ENCODE measurements around the gene DKK3. TPM values are rescaled to one million over a fixed set of nuclear protein-coding genes. Genes with fewer than 3 reads are reported as not detected.

Gene DKK3
- total and polyA plus RNA-seq, 2 donors from 2014 or later: 49.6 to 59.5 TPM

DNA sequence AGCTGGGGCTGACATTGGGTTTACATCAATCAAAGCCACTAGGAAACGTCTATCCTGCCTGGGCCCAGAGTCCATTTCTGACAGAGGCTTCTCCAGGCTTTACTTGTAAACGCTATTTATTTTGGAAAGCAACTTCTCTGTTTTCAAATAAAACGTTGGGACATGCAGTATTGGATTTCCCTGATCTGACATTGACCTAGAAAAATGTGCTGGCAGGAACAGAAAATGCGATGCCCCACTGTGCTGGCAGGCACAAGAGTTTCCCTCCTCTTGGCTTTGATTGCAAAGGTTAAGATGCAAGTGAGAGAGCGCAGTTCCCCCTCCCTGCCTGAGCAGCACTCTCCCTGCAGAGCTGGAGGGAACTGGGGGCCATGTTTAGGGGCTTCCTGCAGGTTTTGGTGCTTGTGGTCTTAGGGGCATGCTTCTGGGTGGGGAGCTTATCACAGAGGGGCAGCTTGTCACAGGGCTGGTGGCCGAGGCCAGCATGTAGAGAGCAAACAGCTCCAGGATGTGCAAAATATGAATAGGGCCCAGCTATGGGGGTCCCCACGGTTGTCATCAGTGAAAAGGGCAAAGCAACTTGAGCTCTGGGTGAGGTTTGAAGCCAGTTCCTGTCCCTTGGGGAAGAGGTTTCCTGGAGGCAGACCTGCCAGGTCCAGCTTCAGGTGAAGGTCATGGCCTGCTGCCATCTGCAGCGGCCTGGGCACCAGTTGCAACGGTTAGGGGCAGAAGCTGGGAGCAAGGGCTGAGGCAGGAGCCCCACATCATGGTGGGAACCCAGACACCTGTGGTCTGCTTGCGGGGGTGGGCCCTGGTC, 42.3 kb upstream of the DKK3 start:
- Histone ChIP-seq H3K27ac (ENCODE audit: low read depth in 2 of 2, low read length in 2 of 2) (no peak overlapping the region), H3K4me3 (ENCODE audit: low read length in 3 of 3) (no peak overlapping the region), H3K4me1 (ENCODE audit: control insufficient read depth in 2 of 3, insufficient read depth in 2 of 3, low read depth in 1 of 3, low read length in 3 of 3) (no peaks in the 10 kb centered on the region), H3K9me3 (ENCODE audit: control insufficient read depth in 2 of 3, insufficient read depth in 1 of 3, low read length in 3 of 3) (no peaks in the 10 kb centered on the region), H3K27me3 (ENCODE audit: control insufficient read depth, insufficient read depth, low read length) (no peaks in the 10 kb centered on the region), H3K9ac (ENCODE audit: low read length in 3 of 3) (no peak overlapping the region), H3K36me3 (ENCODE audit: control insufficient read depth in 2 of 3, insufficient read depth in 3 of 3, low read length in 3 of 3) (no peaks in the 10 kb centered on the region)
- no peak for DNase-seq
- no peak for TF ChIP-seq CTCF (IDR thresholded peaks at IDR 0.05; ENCODE audit: borderline replicate concordance, extremely low read depth, insufficient read depth)
- intact Hi-C loops (cut with DNase I): no loop called here
- no peak for FAIRE-seq

DNA sequence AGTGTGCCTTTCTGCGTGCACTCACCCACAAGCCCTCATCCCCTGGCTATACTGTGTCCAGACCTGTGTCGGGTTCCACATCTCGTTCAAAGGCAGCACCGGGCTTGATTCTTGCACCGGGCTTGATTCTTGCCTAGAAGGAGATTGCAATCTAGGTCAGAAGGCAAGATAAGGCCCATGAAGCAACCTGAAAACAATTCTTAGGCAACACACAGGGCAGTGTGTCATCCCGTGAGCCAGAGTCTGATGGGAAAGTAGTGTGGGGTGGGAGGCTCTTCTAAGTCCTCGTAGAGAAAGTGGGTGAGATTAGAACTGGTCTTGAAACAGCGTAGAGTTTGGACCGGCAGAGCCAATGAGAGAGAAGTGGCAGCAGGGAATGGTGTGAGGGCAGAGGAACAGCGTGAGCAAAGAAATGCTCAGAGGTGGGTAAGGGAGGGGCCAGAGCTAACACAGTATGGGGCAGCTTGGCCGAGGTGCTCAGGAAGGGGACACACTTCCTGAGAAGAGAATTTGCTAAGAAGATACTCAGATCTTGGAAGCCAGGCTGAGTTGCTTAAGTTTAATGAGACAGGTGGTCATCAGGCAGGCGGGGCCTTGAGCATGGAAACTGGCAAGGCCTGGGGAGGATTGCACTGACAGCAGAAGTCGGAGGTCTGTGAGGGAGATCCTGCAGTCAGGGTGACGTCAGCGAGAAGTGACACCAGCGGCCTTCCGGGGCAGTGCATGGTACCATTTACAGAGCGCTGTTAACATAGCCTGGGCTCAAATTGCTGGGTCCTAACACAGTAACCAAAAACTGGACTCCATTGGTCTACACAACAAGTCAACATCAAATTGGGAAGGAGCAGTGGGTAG, 40.7 kb upstream of the DKK3 start:
- intact Hi-C loops (cut with DNase I): loop anchor here (5.0 to 10.0 kb wide), 3 partner anchors 114 to 254 kb away; no protein-coding TSS in a partner anchor
- no peak for TF ChIP-seq CTCF (IDR thresholded peaks at IDR 0.05; ENCODE audit: borderline replicate concordance, extremely low read depth, insufficient read depth)
- FAIRE-seq (no peak), DNase-seq (no peak)
- Histone ChIP-seq H3K9ac (ENCODE audit: low read length in 3 of 3) (no peak overlapping the region), H3K27me3 (ENCODE audit: control insufficient read depth, insufficient read depth, low read length) (no peaks in the 10 kb centered on the region), H3K27ac (ENCODE audit: low read depth in 2 of 2, low read length in 2 of 2) (no peak overlapping the region), H3K36me3 (ENCODE audit: control insufficient read depth in 2 of 3, insufficient read depth in 3 of 3, low read length in 3 of 3) (no peaks in the 10 kb centered on the region), H3K9me3 (ENCODE audit: control insufficient read depth in 2 of 3, insufficient read depth in 1 of 3, low read length in 3 of 3) (no peaks in the 10 kb centered on the region), H3K4me1 (ENCODE audit: control insufficient read depth in 2 of 3, insufficient read depth in 2 of 3, low read depth in 1 of 3, low read length in 3 of 3) (peaks cover 0 to 2% (median 0%) of the 10 kb centered on the region in 3 donors), H3K4me3 (ENCODE audit: low read length in 3 of 3) (no peak overlapping the region)

DNA sequence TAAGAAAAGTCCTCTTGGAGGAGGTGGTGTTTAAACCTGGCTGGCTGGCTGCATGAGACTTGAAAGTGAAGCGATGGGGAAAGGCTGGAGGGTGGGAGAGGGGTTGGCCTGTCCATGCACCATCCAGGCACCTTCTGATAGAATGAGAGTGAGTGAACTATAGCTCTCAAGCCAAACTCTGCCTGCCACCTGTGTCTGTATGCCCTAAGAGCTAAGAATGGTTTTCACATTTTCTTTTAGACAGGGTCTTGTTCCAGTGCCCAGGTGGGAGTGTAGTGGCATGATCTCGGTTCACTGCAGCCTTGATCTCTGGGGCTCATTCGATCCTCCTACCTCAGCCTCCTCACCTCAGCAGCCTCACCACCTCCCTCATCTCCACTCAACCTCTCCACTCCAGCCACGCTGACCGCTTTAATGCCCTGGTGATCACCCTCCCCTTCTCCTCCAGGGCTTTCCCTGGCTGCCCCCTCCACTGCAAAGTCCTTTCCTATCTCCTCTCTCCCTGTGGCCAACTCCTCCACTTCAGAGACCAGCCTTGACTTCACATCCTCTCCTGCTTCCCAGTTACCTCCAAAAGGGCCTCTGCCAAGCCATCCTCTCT, 38.3 kb upstream of the DKK3 start:
- Histone ChIP-seq H3K36me3 (ENCODE audit: control insufficient read depth in 2 of 3, insufficient read depth in 3 of 3, low read length in 3 of 3) (no peaks in the 10 kb centered on the region), H3K4me1 (ENCODE audit: control insufficient read depth in 2 of 3, insufficient read depth in 2 of 3, low read depth in 1 of 3, low read length in 3 of 3) (peaks cover 0 to 2% (median 0%) of the 10 kb centered on the region in 3 donors), H3K9me3 (ENCODE audit: control insufficient read depth in 2 of 3, insufficient read depth in 1 of 3, low read length in 3 of 3) (no peaks in the 10 kb centered on the region), H3K27ac (ENCODE audit: low read depth in 2 of 2, low read length in 2 of 2) (no peak overlapping the region), H3K9ac (ENCODE audit: low read length in 3 of 3) (no peak overlapping the region), H3K27me3 (ENCODE audit: control insufficient read depth, insufficient read depth, low read length) (no peaks in the 10 kb centered on the region), H3K4me3 (ENCODE audit: low read length in 3 of 3) (no peak overlapping the region)
- DNase-seq (no peak), FAIRE-seq (no peak)
- intact Hi-C loops (cut with DNase I): loop anchor here (5.0 to 10.0 kb wide), 3 partner anchors 112 to 252 kb away; no protein-coding TSS in a partner anchor
- no peak for TF ChIP-seq CTCF (IDR thresholded peaks at IDR 0.05; ENCODE audit: borderline replicate concordance, extremely low read depth, insufficient read depth)

Measured in kidney (tissue), 14 donors.